Panc1 (cell line): ENCODE measurements around the gene NPLOC4.

Experiments
- POLR2AphosphoS5 ChIP-seq: IDR thresholded peaks from 2 replicates; pipeline ENCODE4 v1.6.1; 2012; ENCODE audit warnings: mild to moderate bottlenecking, low read depth, low read length, moderate library complexity
- SIN3A ChIP-seq: IDR thresholded peaks from 2 replicates; pipeline ENCODE4 v1.6.1; 2012; ENCODE audit warnings: low read depth, mild to moderate bottlenecking, low read length, moderate library complexity, borderline replicate concordance; ENCODE audit not compliant: insufficient read depth
- TF ChIP-seq, protein P1 (sequence below): fragments of 450-650 bp; IDR thresholded peaks from 2 replicates; pipeline ENCODE4 v1.5.1; 2017; ENCODE audit warnings: mild to moderate bottlenecking
- TF ChIP-seq, protein P2 (sequence below), 2 experiments: IDR thresholded peaks; 2 replicates each; pipeline ENCODE4 v1.6.1; 2011 to 2012; ENCODE audit warnings: low read depth in 2 of 2, control low read depth in 1 of 2, low read length in 1 of 2, mild to moderate bottlenecking in 1 of 2, moderate library complexity in 1 of 2; ENCODE audit not compliant: insufficient read depth in 1 of 2

DNA sequence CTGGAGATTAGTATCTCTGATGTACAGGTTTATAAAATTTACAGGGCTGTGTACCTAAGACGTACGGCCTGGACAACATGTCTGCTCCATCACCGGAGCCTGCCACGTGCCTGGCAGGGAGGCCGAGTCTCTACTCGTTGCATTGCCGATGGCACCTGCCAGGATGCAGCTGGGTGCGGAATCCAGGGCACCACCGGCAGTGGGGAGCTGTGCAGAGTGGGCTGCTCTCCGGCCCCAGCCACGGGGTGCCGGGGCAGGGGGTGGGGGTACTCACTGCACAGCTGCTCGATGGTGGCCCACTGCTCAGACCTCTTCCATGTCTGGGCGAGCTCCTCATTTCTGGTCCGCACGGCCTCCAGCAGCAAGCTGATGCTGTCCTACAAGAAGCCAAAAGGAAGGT is 71.7 kb downstream of the NPLOC4 start:
- TF ChIP-seq, protein P1, sequence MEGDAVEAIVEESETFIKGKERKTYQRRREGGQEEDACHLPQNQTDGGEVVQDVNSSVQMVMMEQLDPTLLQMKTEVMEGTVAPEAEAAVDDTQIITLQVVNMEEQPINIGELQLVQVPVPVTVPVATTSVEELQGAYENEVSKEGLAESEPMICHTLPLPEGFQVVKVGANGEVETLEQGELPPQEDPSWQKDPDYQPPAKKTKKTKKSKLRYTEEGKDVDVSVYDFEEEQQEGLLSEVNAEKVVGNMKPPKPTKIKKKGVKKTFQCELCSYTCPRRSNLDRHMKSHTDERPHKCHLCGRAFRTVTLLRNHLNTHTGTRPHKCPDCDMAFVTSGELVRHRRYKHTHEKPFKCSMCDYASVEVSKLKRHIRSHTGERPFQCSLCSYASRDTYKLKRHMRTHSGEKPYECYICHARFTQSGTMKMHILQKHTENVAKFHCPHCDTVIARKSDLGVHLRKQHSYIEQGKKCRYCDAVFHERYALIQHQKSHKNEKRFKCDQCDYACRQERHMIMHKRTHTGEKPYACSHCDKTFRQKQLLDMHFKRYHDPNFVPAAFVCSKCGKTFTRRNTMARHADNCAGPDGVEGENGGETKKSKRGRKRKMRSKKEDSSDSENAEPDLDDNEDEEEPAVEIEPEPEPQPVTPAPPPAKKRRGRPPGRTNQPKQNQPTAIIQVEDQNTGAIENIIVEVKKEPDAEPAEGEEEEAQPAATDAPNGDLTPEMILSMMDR, result no peak
- TF ChIP-seq POLR2AphosphoS5 (no peak), SIN3A (no peak)
- TF ChIP-seq, protein P2, sequence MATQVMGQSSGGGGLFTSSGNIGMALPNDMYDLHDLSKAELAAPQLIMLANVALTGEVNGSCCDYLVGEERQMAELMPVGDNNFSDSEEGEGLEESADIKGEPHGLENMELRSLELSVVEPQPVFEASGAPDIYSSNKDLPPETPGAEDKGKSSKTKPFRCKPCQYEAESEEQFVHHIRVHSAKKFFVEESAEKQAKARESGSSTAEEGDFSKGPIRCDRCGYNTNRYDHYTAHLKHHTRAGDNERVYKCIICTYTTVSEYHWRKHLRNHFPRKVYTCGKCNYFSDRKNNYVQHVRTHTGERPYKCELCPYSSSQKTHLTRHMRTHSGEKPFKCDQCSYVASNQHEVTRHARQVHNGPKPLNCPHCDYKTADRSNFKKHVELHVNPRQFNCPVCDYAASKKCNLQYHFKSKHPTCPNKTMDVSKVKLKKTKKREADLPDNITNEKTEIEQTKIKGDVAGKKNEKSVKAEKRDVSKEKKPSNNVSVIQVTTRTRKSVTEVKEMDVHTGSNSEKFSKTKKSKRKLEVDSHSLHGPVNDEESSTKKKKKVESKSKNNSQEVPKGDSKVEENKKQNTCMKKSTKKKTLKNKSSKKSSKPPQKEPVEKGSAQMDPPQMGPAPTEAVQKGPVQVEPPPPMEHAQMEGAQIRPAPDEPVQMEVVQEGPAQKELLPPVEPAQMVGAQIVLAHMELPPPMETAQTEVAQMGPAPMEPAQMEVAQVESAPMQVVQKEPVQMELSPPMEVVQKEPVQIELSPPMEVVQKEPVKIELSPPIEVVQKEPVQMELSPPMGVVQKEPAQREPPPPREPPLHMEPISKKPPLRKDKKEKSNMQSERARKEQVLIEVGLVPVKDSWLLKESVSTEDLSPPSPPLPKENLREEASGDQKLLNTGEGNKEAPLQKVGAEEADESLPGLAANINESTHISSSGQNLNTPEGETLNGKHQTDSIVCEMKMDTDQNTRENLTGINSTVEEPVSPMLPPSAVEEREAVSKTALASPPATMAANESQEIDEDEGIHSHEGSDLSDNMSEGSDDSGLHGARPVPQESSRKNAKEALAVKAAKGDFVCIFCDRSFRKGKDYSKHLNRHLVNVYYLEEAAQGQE (IDR thresholded peaks at IDR 0.05; ENCODE audit: insufficient read depth in 1 of 2, low read depth in 2 of 2, low read length in 1 of 2), result no peak
